Fibroblast of lung (primary cell): ENCODE measurements around the gene IMMP2L.

Source experiments
- CTCF ChIP-seq, 2 donors: IDR thresholded peaks in 1 of 2; conservative IDR thresholded peaks in 1 of 2; 1 replicate in 1 of 2; 2 replicates in 1 of 2; pipeline ENCODE4 v1.5.1; 2011 to 2012; ENCODE audit warnings: low read length in 2 of 2, control low read depth in 1 of 2, inconsistent platforms in 1 of 2, low read depth in 1 of 2, mild to moderate bottlenecking in 1 of 2
- EZH2 ChIP-seq: IDR thresholded peaks from 2 replicates; pipeline ENCODE4 v1.5.1; 2012; ENCODE audit warnings: low read length, control low read depth, mild to moderate bottlenecking; ENCODE audit errors: missing control alignments

DNA sequence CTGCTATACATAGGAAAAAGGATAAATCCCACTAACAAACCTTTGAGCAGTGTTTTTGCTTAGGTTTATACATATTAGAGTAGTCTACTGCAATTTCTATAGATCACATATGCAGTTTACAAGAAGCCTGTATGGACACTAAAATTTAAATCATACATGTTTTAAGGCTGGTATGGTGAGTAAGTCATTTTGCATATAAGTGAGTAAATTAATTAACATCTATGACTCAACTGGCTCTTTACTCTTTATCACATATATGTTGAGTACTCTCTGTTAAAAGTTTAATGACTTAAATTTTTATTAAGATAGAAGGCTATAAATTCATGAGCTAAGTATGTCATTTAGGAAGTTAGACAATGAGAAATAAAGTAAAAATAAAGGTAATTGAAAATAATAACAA, 402.0 kb downstream of the IMMP2L start:
- TF ChIP-seq CTCF (conservative IDR thresholded peaks at IDR 0.05 in 1 of 2, IDR thresholded peaks at IDR 0.05 in 1 of 2; ENCODE audit: low read depth in 1 of 2, low read length in 2 of 2) (no peak), EZH2 (no peak)
